Measurements from ENCODE around the gene GBA2. TPM values are rescaled to one million over a fixed set of nuclear protein-coding genes. Genes with fewer than 3 reads are reported as not detected.

GBA2 gene
- polyA plus RNA-seq, 1 donor (not counting 4 experiments of a cell fraction or from before 2014, with no cell fraction given), result 31.7 TPM

DNA sequence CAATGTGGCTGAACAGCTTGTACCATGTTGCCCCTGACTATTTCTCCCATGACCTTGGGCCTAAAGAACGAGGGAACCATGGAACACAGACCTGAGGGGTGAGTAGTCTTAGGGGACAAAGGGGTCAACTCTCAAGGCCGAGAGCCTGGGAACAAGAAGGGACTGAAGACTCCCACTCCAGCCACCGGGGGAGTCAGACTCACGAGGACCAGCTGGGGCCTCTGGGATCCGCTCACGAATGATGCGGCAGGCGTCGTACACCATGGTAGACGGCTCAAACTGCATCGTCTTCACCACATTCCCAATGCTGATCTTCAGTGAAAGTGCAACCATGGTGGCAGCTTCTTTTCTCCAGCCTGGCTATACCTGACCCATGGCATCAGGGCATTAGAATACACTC, 23.7 kb downstream of the GBA2 start:
- Histone ChIP-seq H3K79me2 (ENCODE audit: control insufficient read depth, insufficient read depth, low read length) (peaks cover 49% of the 10 kb centered on the region), H3K9me1 (ENCODE audit: control insufficient read depth, extremely low read depth, insufficient read depth, low read length) (peaks cover 7% of the 10 kb centered on the region), H3K36me3 (ENCODE audit: control insufficient read depth in 2 of 2, extremely low read depth in 1 of 2, insufficient read depth in 2 of 2, low read length in 2 of 2) (peaks cover 43 to 49% of the 10 kb centered on the region in 2 experiments), H4K20me1 (ENCODE audit: control insufficient read depth, extremely low read depth, insufficient read depth, low read length) (peaks cover 26% of the 10 kb centered on the region), H3K4me3 (ENCODE audit: control insufficient read depth in 2 of 3, extremely low read depth in 1 of 3, insufficient read depth in 2 of 3, low read depth in 1 of 3, low read length in 3 of 3) (no peak overlapping the region), H3K9ac (ENCODE audit: control insufficient read depth, extremely low read depth, insufficient read depth, low read length) (no peak overlapping the region), H3K4me2 (ENCODE audit: control insufficient read depth, extremely low read depth, insufficient read depth, low read depth, low read length) (no peak overlapping the region), H3K27me3 (ENCODE audit: control insufficient read depth, extremely low read depth, insufficient read depth, low read length) (no peaks in the 10 kb centered on the region), H3K27ac (ENCODE audit: control insufficient read depth, insufficient read depth, low read length) (no peak overlapping the region), H3K4me1 (ENCODE audit: control insufficient read depth, extremely low read depth, insufficient read depth, low read length) (peaks cover 29% of the 10 kb centered on the region), H2AFZ (ENCODE audit: control insufficient read depth, low read length) (no peak overlapping the region), H3K9me3 (ENCODE audit: control insufficient read depth, low read depth, low read length) (no peaks in the 10 kb centered on the region)
- no peak for FAIRE-seq
- no peak for DNase-seq (ENCODE audit: low read depth, low spot score)
- TF ChIP-seq, protein P1, sequence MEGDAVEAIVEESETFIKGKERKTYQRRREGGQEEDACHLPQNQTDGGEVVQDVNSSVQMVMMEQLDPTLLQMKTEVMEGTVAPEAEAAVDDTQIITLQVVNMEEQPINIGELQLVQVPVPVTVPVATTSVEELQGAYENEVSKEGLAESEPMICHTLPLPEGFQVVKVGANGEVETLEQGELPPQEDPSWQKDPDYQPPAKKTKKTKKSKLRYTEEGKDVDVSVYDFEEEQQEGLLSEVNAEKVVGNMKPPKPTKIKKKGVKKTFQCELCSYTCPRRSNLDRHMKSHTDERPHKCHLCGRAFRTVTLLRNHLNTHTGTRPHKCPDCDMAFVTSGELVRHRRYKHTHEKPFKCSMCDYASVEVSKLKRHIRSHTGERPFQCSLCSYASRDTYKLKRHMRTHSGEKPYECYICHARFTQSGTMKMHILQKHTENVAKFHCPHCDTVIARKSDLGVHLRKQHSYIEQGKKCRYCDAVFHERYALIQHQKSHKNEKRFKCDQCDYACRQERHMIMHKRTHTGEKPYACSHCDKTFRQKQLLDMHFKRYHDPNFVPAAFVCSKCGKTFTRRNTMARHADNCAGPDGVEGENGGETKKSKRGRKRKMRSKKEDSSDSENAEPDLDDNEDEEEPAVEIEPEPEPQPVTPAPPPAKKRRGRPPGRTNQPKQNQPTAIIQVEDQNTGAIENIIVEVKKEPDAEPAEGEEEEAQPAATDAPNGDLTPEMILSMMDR (optimal IDR thresholded peaks at IDR 0.05 in 1 of 3, IDR thresholded peaks at IDR 0.05 in 1 of 3, conservative IDR thresholded peaks at IDR 0.05 in 1 of 3; ENCODE audit: extremely low read depth in 1 of 3, insufficient read depth in 2 of 3, low read length in 3 of 3), result no peak
- TF ChIP-seq EZH2 (IDR thresholded peaks at IDR 0.05; ENCODE audit: low read length), result no peak
- dilution Hi-C loops (cut with MboI; ENCODE audit: extremely low pct_ligation_motif_present, low sequenced_read_pairs), result no loop called here

DNA sequence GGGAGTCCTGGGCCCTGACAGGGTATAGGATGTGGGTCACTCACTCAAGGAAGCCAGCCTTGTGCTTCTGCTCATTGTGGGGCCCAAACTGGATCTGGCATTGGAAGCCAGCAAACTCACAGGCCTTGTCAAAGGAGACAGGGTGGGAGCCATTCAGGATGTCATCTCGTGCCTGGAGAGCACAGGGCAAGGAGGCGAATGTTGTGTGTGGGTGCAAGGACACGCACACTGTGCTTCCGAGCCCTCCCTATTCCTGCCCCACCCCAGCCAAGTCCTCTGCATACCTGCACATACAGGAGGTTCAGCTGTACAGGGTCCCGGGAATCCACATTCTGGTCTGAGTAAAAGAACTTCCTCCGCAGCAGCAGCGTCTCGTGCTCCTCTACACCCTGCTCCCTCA, 25.1 kb downstream of the GBA2 start:
- H3K79me2 ChIP-seq (ENCODE audit: control insufficient read depth, insufficient read depth, low read length), result peaks cover 37% of the 10 kb centered on the region
- no peak overlapping the region for H3K4me2 ChIP-seq (ENCODE audit: control insufficient read depth, extremely low read depth, insufficient read depth, low read depth, low read length)
- TF ChIP-seq, protein P1 (optimal IDR thresholded peaks at IDR 0.05 in 1 of 3, IDR thresholded peaks at IDR 0.05 in 1 of 3, conservative IDR thresholded peaks at IDR 0.05 in 1 of 3; ENCODE audit: extremely low read depth in 1 of 3, insufficient read depth in 2 of 3, low read length in 3 of 3), result no peak
- no peak for TF ChIP-seq EZH2 (IDR thresholded peaks at IDR 0.05; ENCODE audit: low read length)
- peaks cover 16% of the 10 kb centered on the region for H4K20me1 ChIP-seq (ENCODE audit: control insufficient read depth, extremely low read depth, insufficient read depth, low read length)
- dilution Hi-C loops (cut with MboI; ENCODE audit: extremely low pct_ligation_motif_present, low sequenced_read_pairs), result no loop called here
- H3K4me1 ChIP-seq (ENCODE audit: control insufficient read depth, extremely low read depth, insufficient read depth, low read length), result peaks cover 18% of the 10 kb centered on the region
- H3K27me3 ChIP-seq (ENCODE audit: control insufficient read depth, extremely low read depth, insufficient read depth, low read length), result no peaks in the 10 kb centered on the region
- no peak overlapping the region for H3K4me3 ChIP-seq (ENCODE audit: control insufficient read depth in 2 of 3, extremely low read depth in 1 of 3, insufficient read depth in 2 of 3, low read depth in 1 of 3, low read length in 3 of 3)
- peaks cover 56 to 63% of the 10 kb centered on the region in 2 experiments for H3K36me3 ChIP-seq (ENCODE audit: control insufficient read depth in 2 of 2, extremely low read depth in 1 of 2, insufficient read depth in 2 of 2, low read length in 2 of 2)
- peaks cover 2% of the 10 kb centered on the region for H3K9me1 ChIP-seq (ENCODE audit: control insufficient read depth, extremely low read depth, insufficient read depth, low read length)
- DNase-seq (ENCODE audit: low read depth, low spot score) (no peak), FAIRE-seq (no peak)
- no peak overlapping the region for H3K9ac ChIP-seq (ENCODE audit: control insufficient read depth, extremely low read depth, insufficient read depth, low read length)
- no peaks in the 10 kb centered on the region for H3K9me3 ChIP-seq (ENCODE audit: control insufficient read depth, low read depth, low read length)
- H2AFZ ChIP-seq (ENCODE audit: control insufficient read depth, low read length), result no peak overlapping the region
- no peak overlapping the region for H3K27ac ChIP-seq (ENCODE audit: control insufficient read depth, insufficient read depth, low read length)
